Nephron (organoid): ENCODE measurements around the gene HACD3.

Source experiments
- H3K27ac Mint-ChIP-seq, 3 experiments: 2 replicates each; pipeline ENCODE4 v1.8.0; 2020; ENCODE audit warnings: mixed read lengths in 3 of 3, mild to moderate bottlenecking in 2 of 3, moderate library complexity in 1 of 3
- H3K27me3 Mint-ChIP-seq: 2 replicates; pipeline ENCODE4 v1.8.0; 2021; ENCODE audit warnings: low read depth, mild to moderate bottlenecking, moderate library complexity, mixed read lengths
- H3K36me3 Mint-ChIP-seq: 2 replicates; pipeline ENCODE4 v1.8.0; 2020; ENCODE audit warnings: low read depth, mixed read lengths
- H3K4me1 Mint-ChIP-seq: 2 replicates; pipeline ENCODE4 v1.8.0; 2020; ENCODE audit warnings: mixed read lengths
- H3K4me3 Mint-ChIP-seq, 3 experiments: 2 replicates each; pipeline ENCODE4 v1.8.0; 2020; ENCODE audit warnings: mild to moderate bottlenecking in 3 of 3, mixed read lengths in 3 of 3, moderate library complexity in 2 of 3
- H3K9me3 Mint-ChIP-seq: 2 replicates; pipeline ENCODE4 v1.8.0; 2020; ENCODE audit warnings: mixed read lengths
- CTCF ChIP-seq, 3 experiments: fragments of 200-600 bp; sonication (generic); IDR thresholded peaks; one replicate each; pipeline ENCODE4 v1.5.0; 2021; ENCODE audit warnings: antibody characterized with exemption in 3 of 3; ENCODE audit not compliant: unreplicated experiment in 3 of 3

The HACD3 gene

GRCh38 chr15:65558997-65559760 lies 28.9 kb downstream of the HACD3 start:
- peaks cover 2% of the 10 kb centered on the region for H3K9me3 Mint-ChIP-seq
- no peaks in the 10 kb centered on the region for H3K4me1 Mint-ChIP-seq
- H3K4me3 Mint-ChIP-seq = no peak overlapping the region
- no peaks in the 10 kb centered on the region for H3K27me3 Mint-ChIP-seq
- peak overlapping the region in 1 of 3 experiments; percentile 20 for H3K27ac Mint-ChIP-seq
- TF ChIP-seq CTCF (IDR thresholded peaks at IDR 0.05; ENCODE audit: unreplicated experiment in 3 of 3) = no peak
- peaks cover 93% of the 10 kb centered on the region for H3K36me3 Mint-ChIP-seq

DNA sequence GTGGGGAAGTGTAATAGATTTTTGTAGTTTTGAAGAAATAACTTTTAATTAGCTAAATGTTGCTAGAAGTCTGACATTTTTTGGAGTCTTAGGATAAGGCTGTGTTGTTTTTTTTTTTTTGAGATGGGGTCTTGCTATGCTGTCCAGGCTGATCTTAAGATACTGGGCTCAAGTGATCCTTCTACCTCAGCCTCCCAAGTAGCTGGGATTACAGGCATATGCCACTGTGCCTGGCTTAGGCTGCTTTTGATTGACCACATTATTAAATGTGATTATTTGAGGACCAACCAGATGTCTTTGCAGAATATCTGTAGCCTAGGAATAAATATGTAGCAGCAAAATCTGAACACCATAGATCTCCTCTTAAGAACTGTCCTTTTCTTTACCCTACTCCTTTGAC lies 29.7 kb downstream of the HACD3 start:
- no peaks in the 10 kb centered on the region for H3K4me1 Mint-ChIP-seq
- peaks cover 7% of the 10 kb centered on the region for H3K9me3 Mint-ChIP-seq
- TF ChIP-seq CTCF (IDR thresholded peaks at IDR 0.05; ENCODE audit: unreplicated experiment in 3 of 3) = no peak
- no peak overlapping the region for H3K4me3 Mint-ChIP-seq
- H3K27me3 Mint-ChIP-seq = no peaks in the 10 kb centered on the region
- H3K36me3 Mint-ChIP-seq = peaks cover 95% of the 10 kb centered on the region
- no peak overlapping the region for H3K27ac Mint-ChIP-seq

DNA sequence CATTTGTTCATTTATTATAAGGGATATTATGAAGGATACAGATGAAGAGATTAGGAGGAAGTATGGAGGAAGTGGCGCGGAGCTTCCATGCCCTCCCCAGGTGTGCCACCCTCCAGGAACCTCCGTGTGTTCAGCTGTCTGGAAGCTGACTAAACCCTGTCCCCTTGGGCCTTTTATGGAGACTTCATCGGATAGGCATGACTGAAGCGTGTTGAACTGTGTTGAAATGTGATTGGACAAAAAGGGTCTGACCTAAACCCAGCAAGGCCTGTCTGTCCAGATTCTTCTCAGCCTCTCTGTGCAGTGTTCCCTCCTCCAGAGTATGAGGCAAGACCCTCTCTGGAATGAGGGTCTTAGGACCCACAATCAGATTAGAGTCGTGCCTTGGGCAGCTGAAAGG lies 31.7 kb downstream of the HACD3 start:
- H3K4me1 Mint-ChIP-seq = no peaks in the 10 kb centered on the region
- H3K27ac Mint-ChIP-seq = peak overlapping the region; percentile 25 to 66 (median 44)
- H3K36me3 Mint-ChIP-seq = peaks cover 97% of the 10 kb centered on the region
- TF ChIP-seq CTCF (IDR thresholded peaks at IDR 0.05; ENCODE audit: unreplicated experiment in 3 of 3) = no peak
- H3K27me3 Mint-ChIP-seq = no peaks in the 10 kb centered on the region
- H3K4me3 Mint-ChIP-seq = no peak overlapping the region
- H3K9me3 Mint-ChIP-seq = peaks cover 16% of the 10 kb centered on the region

DNA sequence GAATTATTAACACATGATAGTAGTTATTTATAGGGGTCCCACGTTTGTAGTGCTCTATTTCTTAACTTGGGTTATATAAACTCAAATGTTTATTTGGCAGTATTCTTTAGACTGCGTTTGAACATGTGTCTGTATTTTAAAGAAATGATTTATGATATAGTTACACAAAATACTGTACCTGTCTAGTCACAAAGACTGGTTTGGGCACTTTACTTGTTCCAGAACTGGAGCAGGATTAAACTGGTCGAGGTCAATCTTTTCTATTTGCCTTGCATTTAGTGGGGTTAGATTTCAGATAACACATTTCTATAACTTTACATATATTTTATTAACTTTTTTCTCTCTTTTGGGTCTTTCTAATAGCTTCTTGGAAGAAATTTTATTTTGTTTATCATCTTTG lies 39.5 kb downstream of the HACD3 start:
- H3K36me3 Mint-ChIP-seq = peaks cover 88% of the 10 kb centered on the region
- no peak overlapping the region for H3K4me3 Mint-ChIP-seq
- H3K9me3 Mint-ChIP-seq = peaks cover 9% of the 10 kb centered on the region
- no peak overlapping the region for H3K27ac Mint-ChIP-seq
- H3K4me1 Mint-ChIP-seq = no peaks in the 10 kb centered on the region
- no peak for TF ChIP-seq CTCF (IDR thresholded peaks at IDR 0.05; ENCODE audit: unreplicated experiment in 3 of 3)
- H3K27me3 Mint-ChIP-seq = no peaks in the 10 kb centered on the region

DNA sequence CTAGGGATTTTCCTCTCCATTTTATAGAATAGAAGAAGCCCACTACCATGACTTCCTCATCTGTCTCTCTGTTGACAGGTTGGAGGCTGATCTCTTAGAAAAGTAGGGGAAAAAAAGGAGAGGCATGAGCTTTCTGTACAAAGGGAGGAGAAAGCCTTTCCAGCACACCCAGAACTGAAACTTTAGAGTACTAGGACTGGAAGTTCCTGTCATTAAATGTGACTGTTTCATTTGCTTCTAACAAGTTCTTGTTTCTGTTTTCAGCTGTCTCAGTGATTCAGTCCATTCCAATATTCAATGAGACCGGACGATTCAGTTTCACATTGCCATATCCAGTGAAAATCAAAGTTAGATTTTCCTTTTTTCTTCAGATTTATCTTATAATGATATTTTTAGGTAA lies 41.7 kb downstream of the HACD3 start:
- TF ChIP-seq CTCF (IDR thresholded peaks at IDR 0.05; ENCODE audit: unreplicated experiment in 3 of 3) = no peak
- Mint-ChIP-seq H3K36me3 (peaks cover 81% of the 10 kb centered on the region), H3K27ac (no peak overlapping the region), H3K4me3 (no peak overlapping the region), H3K27me3 (no peaks in the 10 kb centered on the region), H3K4me1 (no peaks in the 10 kb centered on the region), H3K9me3 (no peaks in the 10 kb centered on the region)

DNA sequence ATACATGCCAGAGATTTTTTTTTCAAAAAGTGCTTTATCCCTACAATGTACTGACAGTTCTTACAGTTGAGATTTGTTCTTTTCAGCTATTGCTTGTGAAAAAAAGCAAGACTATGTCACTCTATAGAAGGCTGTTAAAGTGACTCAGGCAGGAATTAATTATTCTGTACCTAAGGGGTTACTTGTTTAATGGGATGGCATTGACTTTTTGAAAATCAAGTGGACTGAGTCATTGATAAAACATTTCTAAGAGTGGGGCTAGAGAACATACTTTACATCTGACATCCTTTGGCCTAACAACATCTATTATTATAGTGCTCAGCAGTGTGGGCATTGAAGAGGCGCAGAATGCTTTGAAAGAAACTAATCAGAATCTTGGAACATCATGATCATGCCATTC lies 46.4 kb downstream of the HACD3 start:
- Mint-ChIP-seq H3K4me1 (no peaks in the 10 kb centered on the region), H3K9me3 (no peaks in the 10 kb centered on the region), H3K36me3 (peaks cover 72% of the 10 kb centered on the region), H3K27me3 (no peaks in the 10 kb centered on the region), H3K27ac (no peak overlapping the region), H3K4me3 (no peak overlapping the region)
- no peak for TF ChIP-seq CTCF (IDR thresholded peaks at IDR 0.05; ENCODE audit: unreplicated experiment in 3 of 3)
